Epithelial cell of esophagus (primary cell): Measurements from ENCODE around the gene SPATA22.
A peak's percentile ranks its signal among the peaks of the same experiment; 100 is the strongest.
"Not testable (repeated sequence)": the region's sequence is repeated elsewhere in the genome, so short reads cannot be mapped to it uniquely, and the experiment has no call there.

Source experiments
- DNase-seq: peaks from one replicate; pipeline ENCODE4 v3.0.0; 2010; ENCODE audit warnings: low read depth
- H3K4me3 ChIP-seq: 2 replicates; pipeline ENCODE4 v1.5.1; 2011; ENCODE audit warnings: mild to moderate bottlenecking, low read length, control low read depth
- CTCF ChIP-seq: IDR thresholded peaks from 2 replicates; pipeline ENCODE4 v1.5.1; 2011; ENCODE audit warnings: low read depth, mild to moderate bottlenecking, low read length, control low read depth, inconsistent platforms; ENCODE audit not compliant: insufficient read depth; ENCODE audit errors: missing control alignments

SPATA22 gene

GRCh38 chr17:3475251-3475685 is 3.6 kb upstream of the SPATA22 start:
- DNase-seq = no peak
- TF ChIP-seq CTCF = no peak
- H3K4me3 ChIP-seq = no peak overlapping the region

- TF ChIP-seq CTCF = no peak
Observed at GRCh38 chr17:3474212-3474611, 2.6 kb upstream of the SPATA22 start.

GRCh38 chr17:3472137-3472536 is 518 bp upstream of the SPATA22 start:
- no peak overlapping the region for H3K4me3 ChIP-seq
- no peak for TF ChIP-seq CTCF
- DNase-seq = no peak

More at GRCh38 chr17:3474212-3474611, 2.6 kb upstream of the SPATA22 start:
- no peak overlapping the region for H3K4me3 ChIP-seq
- no peak for DNase-seq

- TF ChIP-seq CTCF = no peak
- no peak for DNase-seq
- no peak overlapping the region for H3K4me3 ChIP-seq
Observed at GRCh38 chr17:3469529-3469928, 2.1 kb downstream of the SPATA22 start.

GRCh38 chr17:3466355-3466754 is 5.3 kb downstream of the SPATA22 start:
- DNase-seq, H3K4me3 ChIP-seq: not testable (repeated sequence)

GRCh38 chr17:3448059-3448665 is 23.5 kb downstream of the SPATA22 start:
- DNase-seq = no peak
- TF ChIP-seq CTCF = no peak

GRCh38 chr17:3447625-3448024 is 24.0 kb downstream of the SPATA22 start:
- DNase-seq = peak; percentile 41
- peak; percentile 10 for TF ChIP-seq CTCF
- H3K4me3 ChIP-seq = no peak overlapping the region

More at GRCh38 chr17:3448059-3448665, 23.5 kb downstream of the SPATA22 start:
- H3K4me3 ChIP-seq = no peak overlapping the region
